ENCODE data around the gene CACNG1. TPM values are rescaled to one million over a fixed set of nuclear protein-coding genes. Genes with fewer than 3 reads are reported as not detected.
"Not testable (repeated sequence)": the region's sequence is repeated elsewhere in the genome, so short reads cannot be mapped to it uniquely, and the experiment has no call there.

The CACNG1 gene
- total RNA-seq, 2 donors from 2014 or later = not detected

DNA sequence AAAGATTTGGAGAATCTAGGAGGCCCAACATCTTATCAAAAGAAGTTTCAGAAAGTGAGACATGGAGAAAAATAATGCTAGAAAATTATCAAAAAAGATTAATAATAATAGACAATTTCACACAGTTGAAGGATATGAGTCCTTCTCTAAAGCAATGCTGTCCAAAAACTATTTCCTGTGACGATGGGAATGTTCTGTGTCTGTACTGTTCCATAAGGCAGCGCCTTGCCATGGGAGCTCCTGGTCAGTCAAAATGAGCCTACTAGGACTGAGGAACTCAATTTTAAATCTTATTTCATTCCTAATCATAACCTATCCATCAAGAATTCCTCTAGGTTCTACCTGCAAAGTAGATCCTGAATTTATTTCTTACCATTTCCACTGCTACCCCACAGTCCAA is 49.0 kb downstream of the CACNG1 start:
- no peaks in the 10 kb centered on the region for H3K9me3 ChIP-seq
- H3K27me3 ChIP-seq = no peaks in the 10 kb centered on the region
- no peaks in the 10 kb centered on the region for H3K36me3 ChIP-seq
- H3K4me1 ChIP-seq = no peaks in the 10 kb centered on the region
- no peak for DNase-seq
- intact Hi-C loops (cut with DNase I) = no loop called here
- TF ChIP-seq, protein P1, sequence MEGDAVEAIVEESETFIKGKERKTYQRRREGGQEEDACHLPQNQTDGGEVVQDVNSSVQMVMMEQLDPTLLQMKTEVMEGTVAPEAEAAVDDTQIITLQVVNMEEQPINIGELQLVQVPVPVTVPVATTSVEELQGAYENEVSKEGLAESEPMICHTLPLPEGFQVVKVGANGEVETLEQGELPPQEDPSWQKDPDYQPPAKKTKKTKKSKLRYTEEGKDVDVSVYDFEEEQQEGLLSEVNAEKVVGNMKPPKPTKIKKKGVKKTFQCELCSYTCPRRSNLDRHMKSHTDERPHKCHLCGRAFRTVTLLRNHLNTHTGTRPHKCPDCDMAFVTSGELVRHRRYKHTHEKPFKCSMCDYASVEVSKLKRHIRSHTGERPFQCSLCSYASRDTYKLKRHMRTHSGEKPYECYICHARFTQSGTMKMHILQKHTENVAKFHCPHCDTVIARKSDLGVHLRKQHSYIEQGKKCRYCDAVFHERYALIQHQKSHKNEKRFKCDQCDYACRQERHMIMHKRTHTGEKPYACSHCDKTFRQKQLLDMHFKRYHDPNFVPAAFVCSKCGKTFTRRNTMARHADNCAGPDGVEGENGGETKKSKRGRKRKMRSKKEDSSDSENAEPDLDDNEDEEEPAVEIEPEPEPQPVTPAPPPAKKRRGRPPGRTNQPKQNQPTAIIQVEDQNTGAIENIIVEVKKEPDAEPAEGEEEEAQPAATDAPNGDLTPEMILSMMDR (IDR thresholded peaks at IDR 0.05) = no peak
- no peak overlapping the region for H3K9ac ChIP-seq (ENCODE audit: low read depth in 2 of 2, low read length in 2 of 2)
- H3K27ac ChIP-seq = no peak overlapping the region
- H3K4me3 ChIP-seq = no peak overlapping the region

DNA sequence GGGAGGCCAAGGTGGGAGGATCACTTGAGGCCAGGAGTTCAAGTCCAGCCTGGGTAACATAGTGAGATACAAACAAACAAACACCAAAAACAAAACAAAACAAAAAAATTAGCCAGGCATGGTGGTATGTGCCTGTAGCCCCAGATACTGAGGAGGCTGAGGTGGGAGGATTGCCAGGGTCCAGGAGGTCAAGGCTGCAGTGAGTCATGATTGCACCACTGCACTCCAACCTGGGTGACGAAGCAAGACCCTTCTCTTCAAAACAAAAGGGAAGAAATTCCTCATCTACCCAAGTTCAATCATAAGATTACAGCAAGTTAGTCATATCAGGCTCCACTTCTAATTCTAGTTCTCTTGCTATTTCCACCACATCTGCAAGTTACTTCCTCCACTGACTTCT is 50.9 kb downstream of the CACNG1 start:
- H3K27me3 ChIP-seq; H3K27ac ChIP-seq; H3K4me3 ChIP-seq; H3K4me1 ChIP-seq; H3K9me3 ChIP-seq; intact Hi-C loops (cut with DNase I); DNase-seq; H3K36me3 ChIP-seq; H3K9ac ChIP-seq (ENCODE audit: low read depth in 2 of 2, low read length in 2 of 2): not testable (repeated sequence)

DNA sequence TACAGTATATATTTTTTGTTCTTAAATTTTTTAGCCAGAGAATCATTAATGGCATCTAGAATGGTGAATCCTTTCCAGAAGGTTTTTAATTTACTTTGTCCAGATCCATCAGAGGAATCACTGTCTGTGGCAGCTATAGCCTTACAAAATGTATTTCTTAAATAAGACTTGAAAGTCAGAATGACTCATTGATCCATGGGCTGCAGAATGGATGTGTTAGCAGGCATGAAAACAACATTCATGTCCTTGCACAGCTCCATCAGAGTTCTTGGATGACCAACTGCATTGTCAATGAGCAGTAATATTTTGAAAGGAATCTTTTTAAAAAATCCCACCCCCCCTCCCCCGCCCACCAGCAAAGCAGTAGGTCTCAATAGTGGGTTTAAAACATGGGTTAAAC is 51.4 kb downstream of the CACNG1 start:
- no peaks in the 10 kb centered on the region for H3K36me3 ChIP-seq
- no peak overlapping the region for H3K9ac ChIP-seq (ENCODE audit: low read depth in 2 of 2, low read length in 2 of 2)
- H3K27me3 ChIP-seq = no peaks in the 10 kb centered on the region
- H3K9me3 ChIP-seq = no peaks in the 10 kb centered on the region
- TF ChIP-seq, protein P1 (IDR thresholded peaks at IDR 0.05) = no peak
- no peak for DNase-seq
- intact Hi-C loops (cut with DNase I) = no loop called here
- no peak overlapping the region for H3K4me3 ChIP-seq
- H3K4me1 ChIP-seq = no peaks in the 10 kb centered on the region
- H3K27ac ChIP-seq = no peak overlapping the region

DNA sequence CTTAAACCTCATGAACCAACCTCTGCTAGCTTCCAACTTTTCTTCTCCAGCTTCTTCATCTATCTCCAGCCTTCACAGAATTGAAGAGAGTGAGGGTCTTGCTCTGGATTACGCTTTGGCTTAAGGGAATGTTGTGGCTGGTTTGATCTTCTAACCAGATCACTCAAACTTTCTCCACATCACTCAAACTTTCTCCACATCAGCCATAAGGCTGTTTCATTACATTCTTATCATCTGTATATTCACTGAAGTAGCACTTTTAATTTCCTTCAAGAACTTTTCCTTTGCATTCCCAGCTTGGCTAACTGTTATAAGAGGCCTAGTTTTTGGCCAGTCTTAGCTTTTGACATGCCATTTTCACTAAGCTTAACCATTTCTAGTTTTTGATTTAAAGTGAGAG is 52.3 kb downstream of the CACNG1 start:
- H3K9me3 ChIP-seq = no peaks in the 10 kb centered on the region
- H3K4me1 ChIP-seq = no peaks in the 10 kb centered on the region
- TF ChIP-seq, protein P1 (IDR thresholded peaks at IDR 0.05) = no peak
- intact Hi-C loops (cut with DNase I) = no loop called here
- no peak for DNase-seq
- H3K27me3 ChIP-seq = no peaks in the 10 kb centered on the region
- H3K27ac ChIP-seq = no peak overlapping the region
- H3K4me3 ChIP-seq = no peak overlapping the region
- H3K9ac ChIP-seq (ENCODE audit: low read depth in 2 of 2, low read length in 2 of 2) = no peak overlapping the region
- H3K36me3 ChIP-seq = no peaks in the 10 kb centered on the region

DNA sequence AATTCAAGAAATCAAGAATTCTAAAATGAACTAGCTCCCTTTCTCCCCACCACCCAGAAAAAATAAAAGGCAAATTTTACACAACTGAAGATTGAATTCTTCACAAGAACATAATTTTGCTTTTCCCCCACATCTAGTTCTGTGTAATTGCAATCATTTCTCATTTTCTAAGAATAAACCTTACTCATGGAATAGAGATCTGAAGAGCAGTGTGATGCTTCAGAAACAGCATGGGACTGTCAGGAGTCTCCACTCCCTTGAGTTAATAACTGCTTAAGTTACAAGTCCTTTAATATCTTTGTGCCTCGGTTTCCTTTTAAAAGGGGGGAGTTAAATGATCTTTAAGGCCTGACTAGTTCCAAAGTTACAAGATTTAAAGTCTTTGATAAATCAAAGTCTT is 53.7 kb downstream of the CACNG1 start:
- Histone ChIP-seq H3K27me3 (no peaks in the 10 kb centered on the region), H3K4me1 (no peaks in the 10 kb centered on the region), H3K4me3 (no peak overlapping the region), H3K9ac (ENCODE audit: low read depth in 2 of 2, low read length in 2 of 2) (no peak overlapping the region), H3K27ac (no peak overlapping the region), H3K36me3 (no peaks in the 10 kb centered on the region), H3K9me3 (no peaks in the 10 kb centered on the region)
- TF ChIP-seq, protein P1 (IDR thresholded peaks at IDR 0.05) = no peak
- DNase-seq = no peak
- intact Hi-C loops (cut with DNase I) = no loop called here

DNA sequence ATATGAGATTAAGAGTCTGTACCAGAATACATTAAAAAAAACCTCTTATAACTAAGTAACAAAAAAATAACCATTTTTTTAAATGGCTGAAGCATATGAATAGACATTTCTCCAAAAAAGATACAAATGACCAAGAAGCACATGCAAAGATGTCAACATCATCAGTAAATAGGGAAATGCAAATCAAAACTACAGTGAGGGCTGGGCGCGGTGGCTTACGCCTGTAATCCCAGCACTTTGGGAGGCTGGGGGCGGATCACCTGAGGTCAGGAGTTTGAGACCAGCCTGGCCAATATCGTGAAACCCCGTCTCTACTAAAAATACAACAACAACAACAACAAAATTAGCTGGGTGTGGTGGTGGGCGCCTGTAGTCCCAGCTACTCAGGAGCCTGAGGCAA is 60.3 kb downstream of the CACNG1 start:
- H3K4me3 ChIP-seq; H3K27me3 ChIP-seq; H3K4me1 ChIP-seq; H3K9me3 ChIP-seq; intact Hi-C loops (cut with DNase I); H3K27ac ChIP-seq; H3K9ac ChIP-seq (ENCODE audit: low read depth in 2 of 2, low read length in 2 of 2); DNase-seq: not testable (repeated sequence)
- peaks cover 10% of the 10 kb centered on the region for H3K36me3 ChIP-seq

DNA sequence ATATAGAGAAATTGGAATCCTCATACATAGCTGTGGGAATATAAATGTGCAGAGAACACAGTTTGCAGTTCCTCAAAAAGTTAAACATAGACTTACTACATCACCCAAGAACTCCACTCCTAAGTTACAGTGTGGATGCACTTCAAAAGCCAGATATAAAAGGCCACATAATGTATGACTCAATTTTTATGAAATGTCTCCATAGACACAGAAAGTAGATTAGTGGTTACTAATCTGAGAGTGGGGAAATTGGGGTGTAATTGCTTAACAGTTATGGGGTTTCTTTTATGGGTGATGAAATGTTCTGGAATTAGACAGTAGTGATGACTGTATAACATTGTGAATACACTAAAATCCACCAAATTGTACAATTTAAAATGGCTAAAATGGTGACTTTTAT is 60.9 kb downstream of the CACNG1 start:
- H3K9me3 ChIP-seq = no peaks in the 10 kb centered on the region
- no peak overlapping the region for H3K9ac ChIP-seq (ENCODE audit: low read depth in 2 of 2, low read length in 2 of 2)
- intact Hi-C loops (cut with DNase I) = no loop called here
- H3K36me3 ChIP-seq = peaks cover 10% of the 10 kb centered on the region
- no peaks in the 10 kb centered on the region for H3K4me1 ChIP-seq
- TF ChIP-seq, protein P1 (IDR thresholded peaks at IDR 0.05) = no peak
- no peak overlapping the region for H3K4me3 ChIP-seq
- DNase-seq = no peak
- no peak overlapping the region for H3K27ac ChIP-seq
- no peaks in the 10 kb centered on the region for H3K27me3 ChIP-seq
